HepG2 (cell line): ENCODE results near the gene TBC1D2B. TPM values are rescaled to one million over a fixed set of nuclear protein-coding genes. Genes with fewer than 3 reads are reported as not detected.

ENCODE experiments used
- ATAC-seq: fragments of 200-7000 bp; cut with Tn5 transposase; 3 replicates; pipeline ENCODE4 v1.9.1; 2020; ENCODE audit warnings: mild to moderate bottlenecking, moderate library complexity
- BruUV-seq: library from RNA; stranded (reverse); fragments of 400-500 nt; replicated peaks from 2 replicates; lab custom pipeline; 2021; lab: Mats Ljungman, UMichigan
- CTCF ChIA-PET: fragments of 300-600 bp; formaldehyde crosslinking; extraction: SDS; loops from one replicate; lab custom pipeline; 2021; ENCODE audit warnings: low total read pairs, inconsistent platforms, low intra/inter-chr PET ratio; lab: Yijun Ruan, JAX
- POLR2A ChIA-PET: fragments of 350-600 bp; sonication (Branson Sonifier 250); formaldehyde crosslinking; loops from one replicate; lab custom pipeline; 2020; ENCODE audit warnings: antibody characterized with exemption, inconsistent platforms; lab: Yijun Ruan, JAX
- DNase-seq: peaks from one replicate; pipeline ENCODE4 v3.0.0-alpha.2; 2015; ENCODE audit warnings: low spot score
- FAIRE-seq: peaks from 3 replicates; lab custom pipeline; 2011; peaks lifted over from hg19 to GRCh38; lab: Jason Lieb, UNC
- H2AFZ ChIP-seq: one replicate; pipeline ENCODE4 v1.6.1; 2011; ENCODE audit warnings: low read length, inconsistent platforms
- H3K27ac ChIP-seq: fragments of 300-600 bp; 3 replicates; pipeline ENCODE4 v1.8.0; 2011; ENCODE audit warnings: mixed run types, mild to moderate bottlenecking, mixed read lengths, low read length, inconsistent platforms; ENCODE audit not compliant: insufficient read depth; ENCODE audit errors: extremely low read length
- H3K27me3 ChIP-seq, 2 experiments: fragments of 200-600 bp in 1 of 2; 2 replicates in 1 of 2; 3 replicates in 1 of 2; pipeline versions ENCODE4 v1.6.0 to v1.8.0; 2011; ENCODE audit warnings: low read length in 2 of 2, mild to moderate bottlenecking in 2 of 2, moderate library complexity in 2 of 2, inconsistent platforms in 1 of 2; ENCODE audit not compliant: insufficient read depth in 2 of 2, control insufficient read depth in 1 of 2
- H3K36me3 ChIP-seq, 2 experiments: fragments of 200-600 bp in 1 of 2; replicated peaks in 1 of 2; 2 replicates in 1 of 2; 3 replicates in 1 of 2; pipeline versions ENCODE4 v1.5.1 to v1.8.0; 2011; ENCODE audit warnings: low read length in 2 of 2, inconsistent platforms in 1 of 2; ENCODE audit not compliant: insufficient read depth in 2 of 2, control insufficient read depth in 1 of 2
- H3K4me1 ChIP-seq: 2 replicates; pipeline ENCODE4 v1.5.1; 2012; ENCODE audit warnings: low read length, inconsistent platforms; ENCODE audit not compliant: insufficient read depth
- H3K4me2 ChIP-seq: 2 replicates; pipeline ENCODE4 v1.6.0; 2011; ENCODE audit warnings: low read depth, low read length, inconsistent platforms
- H3K4me3 ChIP-seq, 3 experiments: fragments of 200-600 bp in 1 of 3; sonication (generic), shearing (Covaris generic) in 1 of 3; replicated peaks in 1 of 3; 2 replicates each; pipeline ENCODE4 v1.5.1; 2011 to 2016; ENCODE audit warnings: low read length in 3 of 3, inconsistent platforms in 2 of 3, low read depth in 2 of 3, mild to moderate bottlenecking in 2 of 3, control low read depth in 1 of 3, mixed read lengths in 1 of 3; ENCODE audit not compliant: insufficient read depth in 1 of 3
- H3K79me2 ChIP-seq: one replicate; pipeline ENCODE4 v1.6.1; 2011; ENCODE audit warnings: low read length, inconsistent platforms; ENCODE audit not compliant: insufficient read depth
- H3K9ac ChIP-seq: 2 replicates; pipeline ENCODE4 v1.6.0; 2011; ENCODE audit warnings: mild to moderate bottlenecking, low read depth, low read length, inconsistent platforms; ENCODE audit not compliant: insufficient read depth
- H3K9me3 ChIP-seq: 2 replicates; pipeline ENCODE4 v1.5.1; 2012; ENCODE audit warnings: mild to moderate bottlenecking, low read length
- H4K20me1 ChIP-seq: 2 replicates; pipeline ENCODE4 v1.6.0; 2011; ENCODE audit warnings: inconsistent platforms, mild to moderate bottlenecking, low read length, moderate library complexity; ENCODE audit not compliant: insufficient read depth
- CEBPB ChIP-seq: IDR thresholded peaks from 2 replicates; pipeline ENCODE4 v1.6.1; 2011; ENCODE audit warnings: low read depth, low read length, improper control_type of control experiment, borderline replicate concordance
- HMGXB4 ChIP-seq, 2 experiments: sonication (generic) in 1 of 2; formaldehyde crosslinking in 1 of 2; IDR thresholded peaks; 2 replicates each; pipeline versions ENCODE4 v1.4.0 to v1.6.1; 2018 to 2020; ENCODE audit warnings: missing genetic modification reagents in 2 of 2, borderline replicate concordance in 1 of 2, low read depth in 1 of 2, mild to moderate bottlenecking in 1 of 2, missing biosample characterization in 1 of 2
- KDM3A ChIP-seq: IDR thresholded peaks from 2 replicates; pipeline ENCODE4 v1.6.1; 2018; ENCODE audit warnings: low read depth, missing compliant biosample characterization
- ZNF629 ChIP-seq: sonication (generic); formaldehyde crosslinking; conservative IDR thresholded peaks from 2 replicates; pipeline ENCODE4 v1.5.0; 2020; ENCODE audit warnings: missing genetic modification reagents
- ZSCAN30 ChIP-seq: sonication (generic); formaldehyde crosslinking; IDR thresholded peaks from 2 replicates; pipeline ENCODE4 v1.5.0; 2020; ENCODE audit warnings: mild to moderate bottlenecking, missing genetic modification reagents
- WGBS: methylation state at CpG from one replicate; pipeline ENCODE4 v1.1.6; 2017; ENCODE audit warnings: low lambda C conversion rate; 5-methylcytosine and 5-hydroxymethylcytosine counted together
- in situ Hi-C: cut with HindIII; loops from 2 replicates; pipeline ENCODE4 v1.10.0; 2017; ENCODE audit warnings: low pct_unique_long_range_greater_than_20kb; ENCODE audit not compliant: extremely low pct_ligation_motif_present
- intact Hi-C: fragments of 100-400 bp; cut with micrococcal nuclease; formaldehyde crosslinking; loops from one replicate; pipeline ENCODE4 v1.10.0; 2022; ENCODE audit not compliant: unreplicated experiment
- polyA plus RNA-seq, 8 experiments: library from polyadenylated mRNA; depleted of rRNA in 3 of 8; stranded (reverse) in 7 of 8; unstranded in 1 of 8; fragments of >200 nt; fragmentation: Illumina TruSeq in 4 of 8; extraction: Trizol in 4 of 8; gene quantifications; 2 replicates each; pipeline versions ENCODE4 v1.2.1 to v1.2.3, GENCODE V29; 2011 to 2016; ENCODE audit warnings: low read depth in 4 of 8, missing spikeins in 1 of 8, mixed read lengths in 1 of 8; ENCODE audit not compliant: insufficient read depth in 1 of 8
- total RNA-seq, 5 experiments: library from RNA; depleted of rRNA; stranded (reverse); fragments of >200 nt; fragmentation: Illumina TruSeq; extraction: Trizol; gene quantifications; 2 replicates each; pipeline ENCODE4 v1.2.3, GENCODE V29; 2016; ENCODE audit warnings: low read depth in 1 of 5
- TF ChIP-seq, protein P1 (sequence below): sonication (generic); formaldehyde crosslinking; IDR thresholded peaks from 2 replicates; pipeline ENCODE4 v1.5.1; 2020; ENCODE audit warnings: mild to moderate bottlenecking, missing genetic modification reagents, moderate library complexity

The TBC1D2B gene
- total and polyA plus RNA-seq, 2 of the 13 experiments (the other 11 are each of a cell fraction or from before 2014, with no cell fraction given) = 10.1 to 14.4 TPM

- in situ Hi-C loops = no loop called here
- Histone ChIP-seq H3K9me3 (no peaks in the 10 kb centered on the region), H2AFZ (no peak overlapping the region), H4K20me1 (no peaks in the 10 kb centered on the region), H3K9ac (no peak overlapping the region), H3K4me3 (no peak overlapping the region), H3K4me1 (peaks cover 53% of the 10 kb centered on the region), H3K4me2 (no peak overlapping the region), H3K27me3 (no peaks in the 10 kb centered on the region)
- CTCF ChIA-PET = no interaction called here
- POLR2A ChIA-PET = no interaction called here
- 14% methylated on average over 1 of the region's 1 CpG for WGBS
- no TSS peak for BruUV-seq
- ATAC-seq (no peak), DNase-seq (no peak), FAIRE-seq (no peak)
- TF ChIP-seq ZNF629 (CRISPR knock-in tag) = no peak
- peak; percentile 38; the same call in 1 of the 2 replicates for TF ChIP-seq CEBPB
- no peak for TF ChIP-seq HMGXB4 (CRISPR knock-in tag; IDR thresholded peaks at IDR 0.05; ENCODE audit: borderline replicate concordance in 1 of 2, low read depth in 1 of 2)
- TF ChIP-seq ZSCAN30 (CRISPR knock-in tag) = no peak
- TF ChIP-seq, all 625 proteins: peak for 1
- Histone ChIP-seq H3K79me2 (no peaks in the 10 kb centered on the region), H3K27ac (no peak overlapping the region), H3K36me3 (no peaks in the 10 kb centered on the region)
- intact Hi-C loops = no loop called here
These were observed 8.4 kb upstream of the TBC1D2B start for GRCh38 chr15:78085928-78086327.

DNA sequence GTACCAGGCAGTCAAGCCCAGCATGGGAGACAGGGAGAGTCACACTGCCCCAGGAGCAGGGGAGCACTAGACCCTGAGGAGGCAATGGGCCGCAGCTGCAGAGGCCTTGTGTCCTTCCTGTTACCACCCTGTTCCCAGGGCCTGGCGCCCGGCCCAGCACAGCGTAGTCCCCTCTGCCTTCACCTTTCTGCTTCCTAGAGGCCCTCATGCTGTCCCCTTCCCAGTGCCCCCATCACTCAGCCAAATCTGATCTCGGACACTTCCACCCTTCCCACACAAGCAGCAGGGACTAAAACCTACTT, 6.9 kb upstream of the TBC1D2B start:
- 43% methylated on average over 4 of the region's 5 CpGs for WGBS
- Histone ChIP-seq H3K27ac (no peak overlapping the region), H3K4me3 (peak overlapping the region in 1 of 3 experiments; percentile 44; a peak in 1 of 6 replicates), H4K20me1 (no peaks in the 10 kb centered on the region), H3K4me1 (peaks cover 65% of the 10 kb centered on the region), H3K9ac (no peak overlapping the region), H3K27me3 (no peaks in the 10 kb centered on the region; a peak in 1 of 5 replicates), H3K9me3 (no peaks in the 10 kb centered on the region), H2AFZ (no peak overlapping the region), H3K4me2 (peak overlapping the region; percentile 63), H3K36me3 (no peaks in the 10 kb centered on the region), H3K79me2 (no peaks in the 10 kb centered on the region)
- in situ Hi-C loops (no loop called here), intact Hi-C loops (no loop called here)
- FAIRE-seq = no peak
- CTCF ChIA-PET = no interaction called here
- peak; percentile 19 for ATAC-seq
- DNase-seq = no peak
- TF ChIP-seq, protein P1, sequence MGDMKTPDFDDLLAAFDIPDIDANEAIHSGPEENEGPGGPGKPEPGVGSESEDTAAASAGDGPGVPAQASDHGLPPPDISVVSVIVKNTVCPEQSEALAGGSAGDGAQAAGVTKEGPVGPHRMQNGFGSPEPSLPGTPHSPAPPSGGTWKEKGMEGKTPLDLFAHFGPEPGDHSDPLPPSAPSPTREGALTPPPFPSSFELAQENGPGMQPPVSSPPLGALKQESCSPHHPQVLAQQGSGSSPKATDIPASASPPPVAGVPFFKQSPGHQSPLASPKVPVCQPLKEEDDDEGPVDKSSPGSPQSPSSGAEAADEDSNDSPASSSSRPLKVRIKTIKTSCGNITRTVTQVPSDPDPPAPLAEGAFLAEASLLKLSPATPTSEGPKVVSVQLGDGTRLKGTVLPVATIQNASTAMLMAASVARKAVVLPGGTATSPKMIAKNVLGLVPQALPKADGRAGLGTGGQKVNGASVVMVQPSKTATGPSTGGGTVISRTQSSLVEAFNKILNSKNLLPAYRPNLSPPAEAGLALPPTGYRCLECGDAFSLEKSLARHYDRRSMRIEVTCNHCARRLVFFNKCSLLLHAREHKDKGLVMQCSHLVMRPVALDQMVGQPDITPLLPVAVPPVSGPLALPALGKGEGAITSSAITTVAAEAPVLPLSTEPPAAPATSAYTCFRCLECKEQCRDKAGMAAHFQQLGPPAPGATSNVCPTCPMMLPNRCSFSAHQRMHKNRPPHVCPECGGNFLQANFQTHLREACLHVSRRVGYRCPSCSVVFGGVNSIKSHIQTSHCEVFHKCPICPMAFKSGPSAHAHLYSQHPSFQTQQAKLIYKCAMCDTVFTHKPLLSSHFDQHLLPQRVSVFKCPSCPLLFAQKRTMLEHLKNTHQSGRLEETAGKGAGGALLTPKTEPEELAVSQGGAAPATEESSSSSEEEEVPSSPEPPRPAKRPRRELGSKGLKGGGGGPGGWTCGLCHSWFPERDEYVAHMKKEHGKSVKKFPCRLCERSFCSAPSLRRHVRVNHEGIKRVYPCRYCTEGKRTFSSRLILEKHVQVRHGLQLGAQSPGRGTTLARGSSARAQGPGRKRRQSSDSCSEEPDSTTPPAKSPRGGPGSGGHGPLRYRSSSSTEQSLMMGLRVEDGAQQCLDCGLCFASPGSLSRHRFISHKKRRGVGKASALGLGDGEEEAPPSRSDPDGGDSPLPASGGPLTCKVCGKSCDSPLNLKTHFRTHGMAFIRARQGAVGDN = peak; percentile 29; the same call in 1 of the 2 replicates
- TF ChIP-seq KDM3A (CRISPR knock-in tag) = no peak
- BruUV-seq = no TSS peak
- POLR2A ChIA-PET = no interaction called here
